Nephron progenitor cell (in vitro differentiated cells): Measurements from ENCODE around the gene MCCC2.

ENCODE experiments used
- DNase-seq: peaks from one replicate; pipeline ENCODE4 v3.0.0; 2021
- H3K27ac Mint-ChIP-seq: 2 replicates; pipeline ENCODE4 v1.8.0; 2021; ENCODE audit warnings: mild to moderate bottlenecking, moderate library complexity, mixed read lengths
- H3K27me3 Mint-ChIP-seq: 2 replicates; pipeline ENCODE4 v1.8.0; 2021; ENCODE audit warnings: mild to moderate bottlenecking, low read depth, mixed read lengths; ENCODE audit not compliant: poor library complexity
- H3K36me3 Mint-ChIP-seq: 2 replicates; pipeline ENCODE4 v1.8.0; 2021; ENCODE audit warnings: low read depth, mixed read lengths
- H3K4me1 Mint-ChIP-seq: 2 replicates; pipeline ENCODE4 v1.8.0; 2021; ENCODE audit warnings: mixed read lengths
- H3K4me3 Mint-ChIP-seq: 2 replicates; pipeline ENCODE4 v1.8.0; 2021; ENCODE audit warnings: mild to moderate bottlenecking, moderate library complexity, mixed read lengths
- H3K9me3 Mint-ChIP-seq: 2 replicates; pipeline ENCODE4 v1.8.0; 2021; ENCODE audit warnings: mild to moderate bottlenecking, moderate library complexity, mixed read lengths
- CTCF ChIP-seq: fragments of 200-600 bp; sonication (generic); IDR thresholded peaks from 2 replicates; pipeline ENCODE4 v1.5.0; 2021; ENCODE audit warnings: antibody characterized with exemption

The MCCC2 gene

DNA sequence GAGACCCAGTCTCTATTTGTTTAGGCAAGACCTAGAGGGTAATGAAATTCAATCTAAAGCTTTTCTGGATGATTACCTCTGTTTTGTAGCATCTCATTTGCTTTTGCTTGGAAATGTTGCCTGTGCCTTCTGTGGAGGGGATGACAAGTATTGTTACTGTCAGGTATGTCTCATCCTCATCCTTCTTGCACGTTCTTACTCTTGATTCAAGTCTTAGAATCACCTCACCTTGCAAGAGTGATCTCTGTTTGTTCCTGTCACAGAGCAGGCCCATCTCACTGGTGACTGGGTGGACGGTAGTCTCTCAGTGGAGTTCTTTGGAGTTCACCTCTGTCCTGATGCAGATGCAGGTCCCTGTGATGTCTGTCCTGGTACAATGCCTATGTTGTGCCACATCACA, 33.5 kb downstream of the MCCC2 start:
- Mint-ChIP-seq H3K27me3 (peaks cover 4% of the 10 kb centered on the region), H3K9me3 (peaks cover 4% of the 10 kb centered on the region), H3K36me3 (peaks cover 81% of the 10 kb centered on the region), H3K4me3 (no peak overlapping the region), H3K4me1 (no peaks in the 10 kb centered on the region), H3K27ac (peak overlapping the region; percentile 14)
- no peak for DNase-seq
- TF ChIP-seq CTCF: no peak

GRCh38 chr5:71621268-71621667, 34.1 kb downstream of the MCCC2 start:
- Mint-ChIP-seq H3K27ac (no peak overlapping the region), H3K4me3 (no peak overlapping the region), H3K4me1 (no peaks in the 10 kb centered on the region), H3K27me3 (peaks cover 4% of the 10 kb centered on the region), H3K9me3 (peaks cover 4% of the 10 kb centered on the region), H3K36me3 (peaks cover 80% of the 10 kb centered on the region)
- no peak for TF ChIP-seq CTCF
- DNase-seq: no peak

GRCh38 chr5:71621741-71622140, 34.6 kb downstream of the MCCC2 start:
- DNase-seq: no peak
- Mint-ChIP-seq H3K4me1 (no peaks in the 10 kb centered on the region), H3K4me3 (no peak overlapping the region), H3K36me3 (peaks cover 80% of the 10 kb centered on the region), H3K27me3 (peaks cover 4% of the 10 kb centered on the region), H3K27ac (no peak overlapping the region), H3K9me3 (peaks cover 4% of the 10 kb centered on the region)
- TF ChIP-seq CTCF: no peak

DNA sequence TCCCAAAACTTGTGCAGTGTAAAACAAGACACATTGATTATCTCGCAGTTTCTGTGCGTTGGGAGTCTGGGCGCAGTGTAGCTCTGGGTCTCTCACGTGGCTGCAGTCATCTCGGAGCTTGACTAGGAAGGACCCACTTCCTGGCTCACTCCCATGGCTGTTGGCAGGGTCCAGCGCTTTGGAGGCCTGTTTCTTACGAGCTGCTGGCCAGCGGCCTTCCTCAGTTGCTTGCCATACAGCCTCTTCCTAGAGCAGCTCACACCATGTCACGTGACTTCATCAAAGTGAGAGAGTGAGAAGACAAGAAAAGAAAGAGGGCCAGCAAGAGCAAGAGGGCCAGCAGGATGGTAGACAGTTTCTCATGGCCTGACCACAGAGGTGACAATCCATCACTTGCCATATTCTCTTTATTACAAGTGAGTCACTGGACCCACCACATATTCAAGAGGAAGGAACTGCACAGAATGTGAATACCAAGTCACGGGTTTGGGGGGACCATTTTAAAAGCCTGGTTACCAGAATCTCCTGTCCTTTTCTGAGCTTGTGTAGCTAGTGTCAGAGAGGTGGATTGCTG, 36.2 kb downstream of the MCCC2 start:
- Mint-ChIP-seq H3K9me3 (peaks cover 3% of the 10 kb centered on the region), H3K36me3 (peaks cover 77% of the 10 kb centered on the region), H3K27me3 (peaks cover 4% of the 10 kb centered on the region), H3K4me3 (no peak overlapping the region), H3K27ac (peak overlapping the region; percentile 89), H3K4me1 (no peaks in the 10 kb centered on the region)
- DNase-seq: no peak
- no peak for TF ChIP-seq CTCF

- no peak for DNase-seq
- peaks cover 4% of the 10 kb centered on the region for H3K9me3 Mint-ChIP-seq
- no peaks in the 10 kb centered on the region for H3K27me3 Mint-ChIP-seq
- H3K27ac Mint-ChIP-seq: no peak overlapping the region
- peaks cover 57% of the 10 kb centered on the region for H3K36me3 Mint-ChIP-seq
- peaks cover 6% of the 10 kb centered on the region for H3K4me1 Mint-ChIP-seq
- no peak overlapping the region for H3K4me3 Mint-ChIP-seq
- no peak for TF ChIP-seq CTCF
Observed at GRCh38 chr5:71629950-71630349, 42.8 kb downstream of the MCCC2 start.

GRCh38 chr5:71631070-71631469, 43.9 kb downstream of the MCCC2 start:
- Mint-ChIP-seq H3K27me3 (no peaks in the 10 kb centered on the region), H3K4me3 (no peak overlapping the region), H3K9me3 (peaks cover 4% of the 10 kb centered on the region), H3K36me3 (peaks cover 65% of the 10 kb centered on the region), H3K27ac (peak overlapping the region; percentile 1), H3K4me1 (peaks cover 6% of the 10 kb centered on the region)
- TF ChIP-seq CTCF: no peak
- DNase-seq: no peak
